ENCODE measurements around the gene CRYL1.

Gene CRYL1

GRCh38 chr13:20416223-20416745 is 109.4 kb downstream of the CRYL1 start:
- Histone ChIP-seq H3K27me3 (ENCODE audit: control insufficient read depth in 1 of 2, insufficient read depth in 2 of 2, low read length in 2 of 2) (no peaks in the 10 kb centered on the region), H3K36me3 (ENCODE audit: control insufficient read depth in 1 of 2, insufficient read depth in 2 of 2, low read length in 2 of 2) (peaks cover 18 to 21% of the 10 kb centered on the region in 2 donors), H3K4me1 (ENCODE audit: control insufficient read depth in 1 of 2, insufficient read depth in 2 of 2, low read length in 2 of 2) (peaks cover 5 to 6% of the 10 kb centered on the region in 2 donors), H3K9me3 (ENCODE audit: control insufficient read depth in 1 of 2, low read length in 2 of 2) (no peaks in the 10 kb centered on the region), H3K9ac (ENCODE audit: low read depth in 1 of 2, low read length in 2 of 2) (no peak overlapping the region), H3K4me3 (ENCODE audit: low read depth in 1 of 2, low read length in 2 of 2) (no peak overlapping the region), H3K27ac (ENCODE audit: low read depth, low read length) (no peak overlapping the region)

GRCh38 chr13:20415694-20416107 is 110.0 kb downstream of the CRYL1 start:
- Histone ChIP-seq H3K9me3 (ENCODE audit: control insufficient read depth in 1 of 2, low read length in 2 of 2) (no peaks in the 10 kb centered on the region), H3K27me3 (ENCODE audit: control insufficient read depth in 1 of 2, insufficient read depth in 2 of 2, low read length in 2 of 2) (no peaks in the 10 kb centered on the region), H3K27ac (ENCODE audit: low read depth, low read length) (no peak overlapping the region), H3K4me1 (ENCODE audit: control insufficient read depth in 1 of 2, insufficient read depth in 2 of 2, low read length in 2 of 2) (peaks cover 5 to 6% of the 10 kb centered on the region in 2 donors), H3K4me3 (ENCODE audit: low read depth in 1 of 2, low read length in 2 of 2) (no peak overlapping the region), H3K9ac (ENCODE audit: low read depth in 1 of 2, low read length in 2 of 2) (no peak overlapping the region), H3K36me3 (ENCODE audit: control insufficient read depth in 1 of 2, insufficient read depth in 2 of 2, low read length in 2 of 2) (peaks cover 18 to 21% of the 10 kb centered on the region in 2 donors)

- Histone ChIP-seq H3K27me3 (ENCODE audit: control insufficient read depth in 1 of 2, insufficient read depth in 2 of 2, low read length in 2 of 2) (no peaks in the 10 kb centered on the region), H3K9ac (ENCODE audit: low read depth in 1 of 2, low read length in 2 of 2) (no peak overlapping the region), H3K36me3 (ENCODE audit: control insufficient read depth in 1 of 2, insufficient read depth in 2 of 2, low read length in 2 of 2) (peaks cover 18 to 21% of the 10 kb centered on the region in 2 donors), H3K27ac (ENCODE audit: low read depth, low read length) (no peak overlapping the region), H3K9me3 (ENCODE audit: control insufficient read depth in 1 of 2, low read length in 2 of 2) (no peaks in the 10 kb centered on the region), H3K4me3 (ENCODE audit: low read depth in 1 of 2, low read length in 2 of 2) (no peak overlapping the region), H3K4me1 (ENCODE audit: control insufficient read depth in 1 of 2, insufficient read depth in 2 of 2, low read length in 2 of 2) (peaks cover 5 to 6% of the 10 kb centered on the region in 2 donors)
Measured at GRCh38 chr13:20415306-20415679, 110.4 kb downstream of the CRYL1 start.

GRCh38 chr13:20414546-20415305 is 110.9 kb downstream of the CRYL1 start:
- peaks cover under 1 to 6% of the 10 kb centered on the region in 2 donors for H3K4me1 ChIP-seq (ENCODE audit: control insufficient read depth in 1 of 2, insufficient read depth in 2 of 2, low read length in 2 of 2)
- H3K27me3 ChIP-seq (ENCODE audit: control insufficient read depth in 1 of 2, insufficient read depth in 2 of 2, low read length in 2 of 2): no peaks in the 10 kb centered on the region
- no peaks in the 10 kb centered on the region for H3K9me3 ChIP-seq (ENCODE audit: control insufficient read depth in 1 of 2, low read length in 2 of 2)
- no peak overlapping the region for H3K4me3 ChIP-seq (ENCODE audit: low read depth in 1 of 2, low read length in 2 of 2)
- H3K27ac ChIP-seq (ENCODE audit: low read depth, low read length): no peak overlapping the region
- peaks cover 17 to 18% of the 10 kb centered on the region in 2 donors for H3K36me3 ChIP-seq (ENCODE audit: control insufficient read depth in 1 of 2, insufficient read depth in 2 of 2, low read length in 2 of 2)
- H3K9ac ChIP-seq (ENCODE audit: low read depth in 1 of 2, low read length in 2 of 2): no peak overlapping the region

GRCh38 chr13:20412691-20413355 is 112.8 kb downstream of the CRYL1 start:
- H3K27me3 ChIP-seq (ENCODE audit: control insufficient read depth in 1 of 2, insufficient read depth in 2 of 2, low read length in 2 of 2): no peaks in the 10 kb centered on the region
- H3K9ac ChIP-seq (ENCODE audit: low read depth in 1 of 2, low read length in 2 of 2): no peak overlapping the region
- no peak overlapping the region for H3K4me3 ChIP-seq (ENCODE audit: low read depth in 1 of 2, low read length in 2 of 2)
- no peak overlapping the region for H3K27ac ChIP-seq (ENCODE audit: low read depth, low read length)
- no peaks in the 10 kb centered on the region for H3K9me3 ChIP-seq (ENCODE audit: control insufficient read depth in 1 of 2, low read length in 2 of 2)
- peaks cover 4 to 8% of the 10 kb centered on the region in 2 donors for H3K36me3 ChIP-seq (ENCODE audit: control insufficient read depth in 1 of 2, insufficient read depth in 2 of 2, low read length in 2 of 2)
- peaks cover 0 to 6% of the 10 kb centered on the region in 2 donors for H3K4me1 ChIP-seq (ENCODE audit: control insufficient read depth in 1 of 2, insufficient read depth in 2 of 2, low read length in 2 of 2)

GRCh38 chr13:20411638-20412342 is 113.9 kb downstream of the CRYL1 start:
- no peak overlapping the region for H3K4me3 ChIP-seq (ENCODE audit: low read depth in 1 of 2, low read length in 2 of 2)
- H3K9me3 ChIP-seq (ENCODE audit: control insufficient read depth in 1 of 2, low read length in 2 of 2): no peaks in the 10 kb centered on the region
- no peak overlapping the region for H3K9ac ChIP-seq (ENCODE audit: low read depth in 1 of 2, low read length in 2 of 2)
- H3K27ac ChIP-seq (ENCODE audit: low read depth, low read length): no peak overlapping the region
- H3K36me3 ChIP-seq (ENCODE audit: control insufficient read depth in 1 of 2, insufficient read depth in 2 of 2, low read length in 2 of 2): peaks cover 4 to 11% of the 10 kb centered on the region in 2 donors
- peaks cover 0 to 6% of the 10 kb centered on the region in 2 donors for H3K4me1 ChIP-seq (ENCODE audit: control insufficient read depth in 1 of 2, insufficient read depth in 2 of 2, low read length in 2 of 2)
- H3K27me3 ChIP-seq (ENCODE audit: control insufficient read depth in 1 of 2, insufficient read depth in 2 of 2, low read length in 2 of 2): no peaks in the 10 kb centered on the region

- Histone ChIP-seq H3K27ac (ENCODE audit: low read depth, low read length) (no peak overlapping the region), H3K4me1 (ENCODE audit: control insufficient read depth in 1 of 2, insufficient read depth in 2 of 2, low read length in 2 of 2) (peaks cover 0 to 6% of the 10 kb centered on the region in 2 donors), H3K9ac (ENCODE audit: low read depth in 1 of 2, low read length in 2 of 2) (no peak overlapping the region)
Measured at GRCh38 chr13:20410726-20411125, 114.9 kb downstream of the CRYL1 start.

GRCh38 chr13:20408181-20408580 is 117.5 kb downstream of the CRYL1 start:
- Histone ChIP-seq H3K9me3 (ENCODE audit: control insufficient read depth in 1 of 2, low read length in 2 of 2) (no peaks in the 10 kb centered on the region), H3K27me3 (ENCODE audit: control insufficient read depth in 1 of 2, insufficient read depth in 2 of 2, low read length in 2 of 2) (no peaks in the 10 kb centered on the region), H3K4me3 (ENCODE audit: low read depth in 1 of 2, low read length in 2 of 2) (no peak overlapping the region), H3K27ac (ENCODE audit: low read depth, low read length) (no peak overlapping the region), H3K36me3 (ENCODE audit: control insufficient read depth in 1 of 2, insufficient read depth in 2 of 2, low read length in 2 of 2) (peaks cover 33% of the 10 kb centered on the region in 2 donors), H3K9ac (ENCODE audit: low read depth in 1 of 2, low read length in 2 of 2) (no peak overlapping the region), H3K4me1 (ENCODE audit: control insufficient read depth in 1 of 2, insufficient read depth in 2 of 2, low read length in 2 of 2) (peaks cover 0 to 6% of the 10 kb centered on the region in 2 donors)

More at GRCh38 chr13:20410726-20411125, 114.9 kb downstream of the CRYL1 start:
- Histone ChIP-seq H3K36me3 (ENCODE audit: control insufficient read depth in 1 of 2, insufficient read depth in 2 of 2, low read length in 2 of 2) (peaks cover 13 to 17% of the 10 kb centered on the region in 2 donors), H3K27me3 (ENCODE audit: control insufficient read depth in 1 of 2, insufficient read depth in 2 of 2, low read length in 2 of 2) (no peaks in the 10 kb centered on the region), H3K4me3 (ENCODE audit: low read depth in 1 of 2, low read length in 2 of 2) (no peak overlapping the region), H3K9me3 (ENCODE audit: control insufficient read depth in 1 of 2, low read length in 2 of 2) (no peaks in the 10 kb centered on the region)

GRCh38 chr13:20407759-20408158 is 117.9 kb downstream of the CRYL1 start:
- Histone ChIP-seq H3K4me3 (ENCODE audit: low read depth in 1 of 2, low read length in 2 of 2) (no peak overlapping the region), H3K9me3 (ENCODE audit: control insufficient read depth in 1 of 2, low read length in 2 of 2) (no peaks in the 10 kb centered on the region), H3K9ac (ENCODE audit: low read depth in 1 of 2, low read length in 2 of 2) (no peak overlapping the region), H3K27me3 (ENCODE audit: control insufficient read depth in 1 of 2, insufficient read depth in 2 of 2, low read length in 2 of 2) (no peaks in the 10 kb centered on the region), H3K27ac (ENCODE audit: low read depth, low read length) (no peak overlapping the region), H3K36me3 (ENCODE audit: control insufficient read depth in 1 of 2, insufficient read depth in 2 of 2, low read length in 2 of 2) (peaks cover 30 to 37% of the 10 kb centered on the region in 2 donors), H3K4me1 (ENCODE audit: control insufficient read depth in 1 of 2, insufficient read depth in 2 of 2, low read length in 2 of 2) (peaks cover 0 to 6% of the 10 kb centered on the region in 2 donors)

- H3K27me3 ChIP-seq (ENCODE audit: control insufficient read depth in 1 of 2, insufficient read depth in 2 of 2, low read length in 2 of 2): no peaks in the 10 kb centered on the region
- no peak overlapping the region for H3K27ac ChIP-seq (ENCODE audit: low read depth, low read length)
- no peaks in the 10 kb centered on the region for H3K4me1 ChIP-seq (ENCODE audit: control insufficient read depth in 1 of 2, insufficient read depth in 2 of 2, low read length in 2 of 2)
- H3K4me3 ChIP-seq (ENCODE audit: low read depth in 1 of 2, low read length in 2 of 2): no peak overlapping the region
- peaks cover 28 to 42% of the 10 kb centered on the region in 2 donors for H3K36me3 ChIP-seq (ENCODE audit: control insufficient read depth in 1 of 2, insufficient read depth in 2 of 2, low read length in 2 of 2)
- H3K9ac ChIP-seq (ENCODE audit: low read depth in 1 of 2, low read length in 2 of 2): no peak overlapping the region
- H3K9me3 ChIP-seq (ENCODE audit: control insufficient read depth in 1 of 2, low read length in 2 of 2): no peaks in the 10 kb centered on the region
Measured at GRCh38 chr13:20405691-20406090, 120.0 kb downstream of the CRYL1 start.

Measured in duodenal mucosa (tissue), 2 donors.